GM21529 (cell line): ENCODE data around the gene SNTA1.
A peak's percentile ranks its signal among the peaks of the same experiment; 100 is the strongest.
"Not testable (repeated sequence)": the region's sequence is repeated elsewhere in the genome, so short reads cannot be mapped to it uniquely, and the experiment has no call there.

ENCODE experiments used
- ATAC-seq: cut with Tn5 transposase; IDR thresholded peaks from one replicate; pipeline ENCODE4 v1.9.1; 2021; ENCODE audit not compliant: unreplicated experiment

SNTA1 gene

GRCh38 chr20:33400812-33401183 lies 42.8 kb downstream of the SNTA1 start:
- peak; percentile 22 for ATAC-seq

GRCh38 chr20:33399924-33400323 lies 43.6 kb downstream of the SNTA1 start:
- no peak for ATAC-seq

- no peak for ATAC-seq
Observed at GRCh38 chr20:33394718-33395117, 48.8 kb downstream of the SNTA1 start.

DNA sequence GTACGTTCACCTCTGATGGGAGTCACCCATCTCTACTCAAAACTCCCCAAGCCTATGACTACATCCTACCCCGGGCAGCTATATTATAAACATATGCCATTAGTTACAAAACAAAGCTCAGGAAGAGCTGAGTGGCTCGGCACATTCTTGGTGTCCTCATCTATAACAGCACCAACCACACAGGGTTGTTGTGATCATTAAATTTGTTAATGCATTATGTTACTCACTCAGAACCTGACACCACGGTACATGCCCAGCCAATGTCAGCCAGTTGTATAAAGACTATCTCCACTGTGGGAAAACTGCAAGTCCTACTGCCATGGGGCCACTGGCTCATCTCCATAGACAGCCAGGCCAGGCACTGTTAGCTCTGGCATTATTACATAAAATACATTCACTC lies 50.0 kb downstream of the SNTA1 start:
- no peak for ATAC-seq

GRCh38 chr20:33391722-33392415 lies 51.7 kb downstream of the SNTA1 start:
- ATAC-seq: no peak

GRCh38 chr20:33389326-33389725 lies 54.2 kb downstream of the SNTA1 start:
- ATAC-seq: not testable (repeated sequence)

GRCh38 chr20:33388268-33388667 lies 55.3 kb downstream of the SNTA1 start:
- ATAC-seq: no peak

DNA sequence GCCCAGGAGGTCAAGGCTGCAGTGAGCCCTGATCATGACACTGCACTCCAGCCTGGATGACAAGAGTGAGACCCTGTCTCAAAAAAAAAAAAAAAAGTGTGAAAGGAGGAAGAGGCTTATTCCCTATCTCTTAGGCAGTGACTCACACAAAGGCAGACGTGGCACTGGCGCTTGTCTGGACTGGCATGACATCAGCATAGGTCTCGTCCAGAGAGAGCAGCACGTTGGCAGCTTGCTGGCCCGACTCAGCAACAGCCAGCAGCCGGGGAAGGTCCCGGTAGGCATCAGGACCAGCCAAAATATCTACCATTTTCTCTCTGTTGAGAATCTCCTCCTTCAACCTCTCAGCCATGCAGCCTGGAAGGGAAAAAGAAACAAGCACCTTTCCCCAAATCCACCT lies 56.4 kb downstream of the SNTA1 start:
- ATAC-seq: no peak

DNA sequence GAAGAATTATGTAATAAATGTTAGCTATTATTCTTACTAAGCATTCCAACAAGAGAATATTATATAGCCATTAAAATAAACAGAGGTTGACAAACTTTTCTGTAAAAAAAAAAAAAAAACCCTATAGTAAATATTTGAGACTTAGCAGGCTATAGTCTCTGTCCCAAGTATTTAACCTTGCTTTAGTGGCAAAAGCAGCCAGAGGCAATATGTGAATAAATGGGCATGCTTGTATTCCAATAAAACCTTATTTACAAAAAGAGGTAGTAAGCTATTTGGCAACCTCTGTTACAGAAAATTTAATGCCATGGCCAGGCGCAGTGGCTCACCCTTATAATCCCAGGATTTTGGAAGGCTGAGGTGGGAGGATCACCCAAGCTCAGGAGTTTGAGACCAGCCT lies 56.9 kb downstream of the SNTA1 start:
- ATAC-seq: no peak

DNA sequence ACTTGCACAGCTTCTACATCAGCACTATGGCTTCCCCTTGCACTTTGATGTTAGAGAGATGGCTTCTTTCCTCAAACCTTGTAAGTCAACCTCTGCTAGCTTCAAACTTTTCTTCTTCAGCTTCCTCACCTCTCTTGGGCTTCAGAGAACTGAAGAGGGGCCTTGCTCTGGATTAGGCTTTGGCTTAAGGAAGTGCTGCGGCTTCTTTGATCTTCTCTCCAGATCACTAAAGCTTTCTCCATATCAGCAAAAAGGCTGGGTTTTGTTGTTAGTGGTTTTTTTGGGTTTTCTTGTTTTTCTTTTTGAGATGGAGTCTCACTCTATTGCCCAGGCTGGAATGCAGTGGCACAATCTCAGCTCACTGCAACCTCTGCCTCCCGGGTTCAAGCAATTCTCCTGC lies 66.2 kb downstream of the SNTA1 start:
- no peak for ATAC-seq

DNA sequence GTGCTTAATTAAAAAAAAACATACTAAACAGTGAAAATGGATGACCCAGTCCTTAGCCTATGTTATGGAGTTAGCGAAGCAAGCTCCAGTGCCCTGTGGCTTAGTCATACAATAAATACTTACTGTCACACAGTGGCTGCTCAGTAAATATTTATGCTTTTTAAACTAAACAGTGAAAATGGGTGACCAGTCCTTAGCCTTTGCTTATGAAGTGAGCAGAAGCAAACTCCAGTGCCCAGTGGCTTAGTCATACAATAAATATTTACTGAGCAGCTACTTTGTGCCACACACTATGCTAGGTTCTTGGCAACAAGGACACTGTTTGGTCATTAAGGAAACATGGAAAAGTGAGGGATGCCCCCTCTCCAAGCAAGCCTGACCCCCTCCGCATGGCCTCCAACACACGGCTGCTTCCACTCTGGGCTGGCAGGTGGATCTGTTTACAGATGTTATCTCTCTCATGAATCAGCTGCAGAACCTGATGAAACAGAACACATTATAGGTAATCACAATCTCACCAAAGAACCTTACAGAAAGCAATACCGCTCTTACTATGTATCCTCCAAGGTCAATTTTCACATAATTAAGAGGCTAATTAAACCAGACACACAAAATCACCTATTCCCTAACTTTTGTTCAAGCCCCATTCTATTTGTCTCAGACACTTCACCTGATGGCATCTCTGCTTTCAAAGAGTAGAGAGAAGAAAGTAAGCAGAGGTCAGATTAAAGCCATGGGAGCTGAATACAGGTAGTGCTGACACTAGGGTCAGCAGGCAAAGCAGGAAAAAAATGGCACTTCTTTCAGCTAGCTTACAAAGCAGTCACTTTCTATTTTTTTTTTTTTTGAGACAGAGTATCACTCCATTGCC lies 69.6 kb downstream of the SNTA1 start:
- no peak for ATAC-seq

DNA sequence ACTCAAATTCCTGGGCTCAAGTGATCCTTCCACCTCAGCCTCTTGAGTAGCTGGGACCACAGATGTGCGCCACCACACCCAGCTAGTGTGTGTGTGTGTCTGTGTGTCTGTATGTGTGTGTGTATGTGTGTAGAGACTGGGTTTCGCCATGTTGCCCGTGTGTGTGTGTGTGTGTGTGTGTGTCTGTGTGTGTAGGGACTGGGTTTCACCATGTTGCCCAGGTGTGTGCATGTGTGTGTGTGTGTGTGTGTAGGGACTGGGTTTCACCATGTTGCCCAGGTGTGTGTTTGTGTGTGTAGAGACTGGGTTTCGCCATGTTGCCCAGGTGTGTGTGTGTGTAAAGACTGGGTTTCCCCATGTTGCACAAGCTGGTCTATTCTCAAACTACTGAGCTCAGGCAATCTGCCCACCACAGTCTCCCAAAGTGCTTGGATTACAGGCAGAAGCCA lies 70.5 kb downstream of the SNTA1 start:
- no peak for ATAC-seq

GRCh38 chr20:33370291-33370690 lies 73.3 kb downstream of the SNTA1 start:
- no peak for ATAC-seq

DNA sequence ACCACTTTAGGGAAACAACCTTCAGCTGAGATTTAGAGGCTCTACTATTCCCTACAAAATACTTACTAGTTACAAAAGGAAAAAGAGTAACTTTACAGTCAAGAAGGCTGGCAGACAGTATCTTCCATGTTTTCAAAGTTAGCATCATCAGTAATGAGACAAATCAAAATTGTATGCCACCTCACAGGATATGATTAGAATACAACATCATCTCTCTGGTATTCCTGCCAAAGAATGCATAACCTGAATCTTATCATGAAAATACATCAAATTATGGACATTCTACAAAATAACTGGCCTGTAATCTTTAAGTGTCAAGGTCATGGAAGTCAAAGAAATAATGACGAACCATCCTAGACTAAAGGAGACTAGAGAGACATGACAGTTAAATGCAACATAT lies 80.7 kb downstream of the SNTA1 start:
- ATAC-seq: no peak

- no peak for ATAC-seq
Observed at GRCh38 chr20:33359399-33360261, 83.9 kb downstream of the SNTA1 start.
